ENCODE results near the gene PNCK.

GRCh38 chrX:153647461-153648357, 25.9 kb downstream of the PNCK start:
- TF ChIP-seq YY1 (IDR thresholded peaks at IDR 0.05; ENCODE audit: low read depth, low read length) (no peak), POLR2A (IDR thresholded peaks at IDR 0.05; ENCODE audit: low read depth, low read length) (no peak), MEF2A (IDR thresholded peaks at IDR 0.05; ENCODE audit: insufficient read depth, low read depth, low read length) (no peak), HDAC6 (IDR thresholded peaks at IDR 0.05; ENCODE audit: unreplicated experiment) (no peak), ZNF274 (IDR thresholded peaks at IDR 0.05; ENCODE audit: insufficient read depth, insufficient read length) (no peak), RFX5 (IDR thresholded peaks at IDR 0.05; ENCODE audit: low read depth, low read length) (no peak), ESRRA (IDR thresholded peaks at IDR 0.05; ENCODE audit: low read length) (no peak), NFYB (IDR thresholded peaks at IDR 0.05; ENCODE audit: insufficient read depth, low read depth, low read length) (no peak)
- TF ChIP-seq, protein P1, sequence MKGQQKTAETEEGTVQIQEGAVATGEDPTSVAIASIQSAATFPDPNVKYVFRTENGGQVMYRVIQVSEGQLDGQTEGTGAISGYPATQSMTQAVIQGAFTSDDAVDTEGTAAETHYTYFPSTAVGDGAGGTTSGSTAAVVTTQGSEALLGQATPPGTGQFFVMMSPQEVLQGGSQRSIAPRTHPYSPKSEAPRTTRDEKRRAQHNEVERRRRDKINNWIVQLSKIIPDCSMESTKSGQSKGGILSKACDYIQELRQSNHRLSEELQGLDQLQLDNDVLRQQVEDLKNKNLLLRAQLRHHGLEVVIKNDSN (IDR thresholded peaks at IDR 0.05; ENCODE audit: borderline replicate concordance, extremely low read length, insufficient read depth, low read depth, low read length), result no peak
- TF ChIP-seq, protein P2, sequence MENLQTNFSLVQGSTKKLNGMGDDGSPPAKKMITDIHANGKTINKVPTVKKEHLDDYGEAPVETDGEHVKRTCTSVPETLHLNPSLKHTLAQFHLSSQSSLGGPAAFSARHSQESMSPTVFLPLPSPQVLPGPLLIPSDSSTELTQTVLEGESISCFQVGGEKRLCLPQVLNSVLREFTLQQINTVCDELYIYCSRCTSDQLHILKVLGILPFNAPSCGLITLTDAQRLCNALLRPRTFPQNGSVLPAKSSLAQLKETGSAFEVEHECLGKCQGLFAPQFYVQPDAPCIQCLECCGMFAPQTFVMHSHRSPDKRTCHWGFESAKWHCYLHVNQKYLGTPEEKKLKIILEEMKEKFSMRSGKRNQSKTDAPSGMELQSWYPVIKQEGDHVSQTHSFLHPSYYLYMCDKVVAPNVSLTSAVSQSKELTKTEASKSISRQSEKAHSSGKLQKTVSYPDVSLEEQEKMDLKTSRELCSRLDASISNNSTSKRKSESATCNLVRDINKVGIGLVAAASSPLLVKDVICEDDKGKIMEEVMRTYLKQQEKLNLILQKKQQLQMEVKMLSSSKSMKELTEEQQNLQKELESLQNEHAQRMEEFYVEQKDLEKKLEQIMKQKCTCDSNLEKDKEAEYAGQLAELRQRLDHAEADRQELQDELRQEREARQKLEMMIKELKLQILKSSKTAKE (IDR thresholded peaks at IDR 0.05; ENCODE audit: low read depth, poor library complexity, severe bottlenecking), result no peak
- TF ChIP-seq, protein P3, sequence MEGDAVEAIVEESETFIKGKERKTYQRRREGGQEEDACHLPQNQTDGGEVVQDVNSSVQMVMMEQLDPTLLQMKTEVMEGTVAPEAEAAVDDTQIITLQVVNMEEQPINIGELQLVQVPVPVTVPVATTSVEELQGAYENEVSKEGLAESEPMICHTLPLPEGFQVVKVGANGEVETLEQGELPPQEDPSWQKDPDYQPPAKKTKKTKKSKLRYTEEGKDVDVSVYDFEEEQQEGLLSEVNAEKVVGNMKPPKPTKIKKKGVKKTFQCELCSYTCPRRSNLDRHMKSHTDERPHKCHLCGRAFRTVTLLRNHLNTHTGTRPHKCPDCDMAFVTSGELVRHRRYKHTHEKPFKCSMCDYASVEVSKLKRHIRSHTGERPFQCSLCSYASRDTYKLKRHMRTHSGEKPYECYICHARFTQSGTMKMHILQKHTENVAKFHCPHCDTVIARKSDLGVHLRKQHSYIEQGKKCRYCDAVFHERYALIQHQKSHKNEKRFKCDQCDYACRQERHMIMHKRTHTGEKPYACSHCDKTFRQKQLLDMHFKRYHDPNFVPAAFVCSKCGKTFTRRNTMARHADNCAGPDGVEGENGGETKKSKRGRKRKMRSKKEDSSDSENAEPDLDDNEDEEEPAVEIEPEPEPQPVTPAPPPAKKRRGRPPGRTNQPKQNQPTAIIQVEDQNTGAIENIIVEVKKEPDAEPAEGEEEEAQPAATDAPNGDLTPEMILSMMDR (IDR thresholded peaks at IDR 0.05 in 2 of 3, conservative IDR thresholded peaks at IDR 0.05 in 1 of 3; ENCODE audit: control insufficient read depth in 2 of 3, extremely low read depth in 1 of 3, insufficient read depth in 1 of 3, low read depth in 3 of 3, low read length in 3 of 3), result no peak
- TF ChIP-seq, protein P4, sequence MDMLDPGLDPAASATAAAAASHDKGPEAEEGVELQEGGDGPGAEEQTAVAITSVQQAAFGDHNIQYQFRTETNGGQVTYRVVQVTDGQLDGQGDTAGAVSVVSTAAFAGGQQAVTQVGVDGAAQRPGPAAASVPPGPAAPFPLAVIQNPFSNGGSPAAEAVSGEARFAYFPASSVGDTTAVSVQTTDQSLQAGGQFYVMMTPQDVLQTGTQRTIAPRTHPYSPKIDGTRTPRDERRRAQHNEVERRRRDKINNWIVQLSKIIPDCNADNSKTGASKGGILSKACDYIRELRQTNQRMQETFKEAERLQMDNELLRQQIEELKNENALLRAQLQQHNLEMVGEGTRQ (IDR thresholded peaks at IDR 0.05; ENCODE audit: borderline replicate concordance, low read depth, low read length), result no peak
